Measurements from ENCODE around the gene TYRP1.
"Not testable (repeated sequence)": the region's sequence is repeated elsewhere in the genome, so short reads cannot be mapped to it uniquely, and the experiment has no call there.

TYRP1 gene, protein sequence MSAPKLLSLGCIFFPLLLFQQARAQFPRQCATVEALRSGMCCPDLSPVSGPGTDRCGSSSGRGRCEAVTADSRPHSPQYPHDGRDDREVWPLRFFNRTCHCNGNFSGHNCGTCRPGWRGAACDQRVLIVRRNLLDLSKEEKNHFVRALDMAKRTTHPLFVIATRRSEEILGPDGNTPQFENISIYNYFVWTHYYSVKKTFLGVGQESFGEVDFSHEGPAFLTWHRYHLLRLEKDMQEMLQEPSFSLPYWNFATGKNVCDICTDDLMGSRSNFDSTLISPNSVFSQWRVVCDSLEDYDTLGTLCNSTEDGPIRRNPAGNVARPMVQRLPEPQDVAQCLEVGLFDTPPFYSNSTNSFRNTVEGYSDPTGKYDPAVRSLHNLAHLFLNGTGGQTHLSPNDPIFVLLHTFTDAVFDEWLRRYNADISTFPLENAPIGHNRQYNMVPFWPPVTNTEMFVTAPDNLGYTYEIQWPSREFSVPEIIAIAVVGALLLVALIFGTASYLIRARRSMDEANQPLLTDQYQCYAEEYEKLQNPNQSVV

GRCh38 chr9:12693141-12693540 is at the start of gene TYRP1:
TYRP1 (plus strand) TSS chr9:12693385; CDS start chr9:12693997, 612 bp downstream.
- DNase-seq, result no peak

DNA sequence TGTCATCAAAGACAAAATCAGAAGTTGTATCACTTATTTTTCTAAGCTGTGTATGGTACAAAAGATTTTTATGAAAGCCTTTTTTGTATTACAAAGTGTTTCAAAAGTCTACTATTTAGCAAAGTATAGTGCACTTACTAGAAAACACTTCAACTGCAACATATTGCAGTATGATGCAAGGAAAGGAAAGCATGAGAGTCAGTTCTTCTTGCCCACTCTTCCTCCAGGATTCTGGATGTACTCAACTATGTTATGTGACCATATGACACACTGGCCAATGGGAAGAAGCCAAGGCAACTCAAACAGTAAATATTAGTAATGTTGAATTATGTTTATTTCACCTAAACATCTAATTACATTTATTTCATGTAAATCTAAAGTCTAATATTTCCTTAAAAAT is 49.5 kb upstream of the TYRP1 start:
- no peak for DNase-seq

GRCh38 chr9:12648925-12649324 is 44.3 kb upstream of the TYRP1 start:
- no peak for DNase-seq

DNA sequence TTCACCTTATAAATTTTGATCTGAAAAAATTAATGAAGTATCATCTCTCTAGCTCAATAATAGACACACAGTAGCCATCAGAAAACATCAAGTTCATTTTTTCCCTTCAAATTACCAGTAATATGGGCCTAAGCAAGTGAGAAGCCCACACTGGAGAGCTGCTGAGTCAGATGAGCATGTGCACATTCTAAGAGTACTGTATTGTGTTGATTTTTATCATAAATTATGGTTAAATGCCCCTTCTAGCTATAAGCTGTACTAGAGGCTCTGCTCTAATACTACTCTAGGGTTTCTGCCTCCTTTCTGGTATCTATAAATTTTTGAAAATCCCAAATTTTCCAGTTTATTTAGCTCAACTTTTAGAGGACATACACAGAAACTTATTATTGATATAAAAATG is 42.1 kb upstream of the TYRP1 start:
- DNase-seq, result no peak

GRCh38 chr9:12652973-12653372 is 40.2 kb upstream of the TYRP1 start:
- no peak for DNase-seq

- DNase-seq, result no peak
Observed at GRCh38 chr9:12656803-12657202, 36.4 kb upstream of the TYRP1 start.

DNA sequence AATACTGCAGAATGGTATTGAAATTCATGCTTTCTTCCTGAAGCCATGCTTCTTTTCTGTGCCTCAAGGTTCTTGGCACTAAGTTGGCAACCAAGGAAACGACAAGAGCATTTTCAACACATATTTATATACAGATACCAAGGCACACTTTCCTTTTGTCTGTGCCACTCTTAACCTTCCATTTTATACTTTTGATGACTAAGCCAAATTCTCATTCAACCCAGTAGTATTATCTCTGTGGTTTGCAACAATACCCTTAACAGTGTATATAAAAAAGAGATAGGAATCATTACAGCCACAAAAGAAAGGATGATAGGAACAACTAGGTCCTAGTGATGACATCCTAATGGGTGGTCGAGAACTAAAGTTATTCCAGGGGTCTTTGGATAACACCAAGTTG is 36.0 kb upstream of the TYRP1 start:
- DNase-seq, result no peak

DNA sequence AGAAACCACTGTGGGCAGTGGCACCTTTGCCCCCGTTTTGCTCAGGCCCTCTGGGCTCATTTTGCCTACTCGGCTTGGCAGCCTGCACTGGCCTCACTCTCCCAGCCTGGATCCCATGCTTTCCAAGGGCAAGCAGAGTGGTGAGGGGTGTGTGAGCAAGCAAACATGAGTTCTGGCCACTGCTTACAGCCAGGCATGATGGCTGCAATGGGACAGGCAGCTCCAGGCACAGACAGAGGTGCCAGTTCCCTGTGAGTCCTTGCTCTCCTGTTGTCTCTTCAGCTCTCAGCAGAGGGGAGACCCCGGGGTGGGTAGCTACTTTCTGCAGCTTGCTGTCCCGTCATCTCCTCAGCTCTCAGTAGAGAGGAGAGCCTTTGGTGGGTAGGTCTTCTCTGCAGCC is 35.2 kb upstream of the TYRP1 start:
- no peak for DNase-seq

DNA sequence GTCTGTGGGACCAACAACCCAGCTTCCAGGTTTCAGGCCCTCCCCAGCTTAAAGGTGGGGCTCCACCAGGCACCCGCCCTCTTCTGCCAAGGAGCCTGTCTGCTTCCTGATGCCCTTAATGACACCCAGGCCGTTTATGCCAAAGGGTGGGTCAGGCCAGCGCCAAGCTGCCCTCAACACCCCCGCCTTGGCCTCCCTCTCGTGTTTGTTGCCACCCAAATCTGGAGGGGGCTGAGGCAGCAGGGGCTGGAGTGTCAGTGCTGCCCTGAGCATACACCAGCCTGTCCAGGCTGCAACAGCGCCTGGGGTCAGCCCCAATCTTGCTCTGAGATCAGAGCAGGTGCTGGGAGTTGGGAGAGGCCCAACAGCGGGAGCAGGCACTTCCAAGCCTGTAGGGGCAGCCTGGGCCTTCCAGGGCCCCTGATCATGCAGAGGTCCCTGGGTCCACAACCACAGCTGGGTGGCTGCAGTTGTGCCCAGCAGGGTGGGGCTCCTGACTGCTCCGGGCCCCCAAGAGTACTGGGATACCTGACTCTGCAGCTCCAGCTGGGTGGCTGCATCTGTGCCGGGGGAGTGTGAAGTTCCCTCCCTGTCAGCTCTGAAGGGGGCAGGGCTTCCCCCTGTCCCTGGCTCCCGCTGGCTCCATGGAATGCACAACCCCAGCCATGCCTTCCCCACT is 34.5 kb upstream of the TYRP1 start:
- no peak for DNase-seq

DNA sequence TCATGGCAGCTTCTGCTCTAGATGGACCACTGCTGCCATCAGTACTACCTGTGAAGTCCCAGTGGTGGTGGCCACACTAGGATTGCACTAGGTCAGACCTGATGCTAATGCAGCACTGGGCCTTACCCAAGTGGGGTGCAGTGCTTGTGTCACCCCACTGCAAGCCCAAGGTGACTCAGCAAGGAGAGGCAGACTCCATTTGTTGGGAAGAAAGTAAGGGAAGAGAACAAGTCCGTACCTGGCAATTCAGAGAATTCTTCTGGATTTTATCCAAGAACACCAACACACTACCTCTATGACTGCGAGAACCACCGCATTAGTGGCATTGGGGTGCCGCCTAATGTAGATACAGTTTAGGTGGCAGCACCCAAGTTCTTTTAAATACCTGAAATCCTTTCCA is 34.0 kb upstream of the TYRP1 start:
- no peak for DNase-seq

GRCh38 chr9:12666813-12667212 is 26.4 kb upstream of the TYRP1 start:
- peak; percentile 11 for DNase-seq

GRCh38 chr9:12667892-12668291 is 25.3 kb upstream of the TYRP1 start:
- no peak for DNase-seq

- DNase-seq, result no peak
Observed at GRCh38 chr9:12670006-12670405, 23.2 kb upstream of the TYRP1 start.

DNA sequence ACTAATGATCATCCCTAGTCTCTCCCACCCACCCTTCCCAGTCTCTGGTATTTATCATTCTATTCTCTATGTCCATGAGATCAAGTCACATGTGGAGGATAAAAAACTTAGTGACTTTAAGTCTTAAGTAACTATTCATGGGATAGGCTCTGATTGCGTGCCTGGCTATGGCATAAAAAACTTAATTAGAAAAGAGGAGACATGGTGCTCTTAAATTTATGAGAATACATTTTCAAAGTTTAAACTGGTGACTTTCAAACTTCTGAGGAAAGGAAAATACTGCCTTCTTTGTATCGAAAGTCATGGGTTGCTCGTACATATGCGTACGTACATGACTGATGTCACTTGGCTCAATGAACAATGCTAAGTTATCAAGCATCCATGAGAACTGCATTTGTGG is 18.2 kb upstream of the TYRP1 start:
- DNase-seq, result no peak

DNA sequence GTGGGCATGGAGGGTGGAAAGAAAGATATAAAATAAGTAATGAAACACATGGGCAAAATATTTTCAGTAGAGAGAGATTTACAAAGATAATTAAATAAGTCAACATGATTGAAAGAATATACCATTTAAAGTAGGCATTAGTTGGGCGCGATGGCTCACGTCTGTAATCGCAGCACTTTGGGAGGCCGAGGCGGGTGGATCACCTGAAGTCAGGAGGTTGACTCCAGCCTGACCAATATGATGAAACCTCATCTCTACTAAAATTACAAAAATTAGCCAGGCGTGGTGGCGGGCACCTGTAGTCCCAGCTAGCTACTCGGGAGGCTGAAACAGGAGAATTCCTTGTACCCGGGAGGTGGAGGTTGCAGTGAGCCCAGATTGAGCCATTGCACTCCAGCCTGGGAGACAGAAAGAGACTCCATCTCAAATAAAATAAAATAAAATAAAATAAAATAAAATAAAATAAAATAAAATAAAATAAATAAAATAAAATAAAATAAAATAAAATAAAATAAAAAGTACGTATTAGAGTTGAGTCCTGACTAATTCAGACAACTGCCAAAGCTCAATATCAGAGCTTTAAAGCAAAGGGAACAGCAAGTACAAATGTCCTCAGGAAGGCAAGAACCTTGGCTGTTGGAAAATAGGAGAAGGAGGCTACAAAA is 15.6 kb upstream of the TYRP1 start:
- not testable (repeated sequence) for DNase-seq

GRCh38 chr9:12680341-12680740 is 12.8 kb upstream of the TYRP1 start:
- peak; percentile 82 for DNase-seq

GRCh38 chr9:12680757-12681156 is 12.4 kb upstream of the TYRP1 start:
- DNase-seq, result no peak

DNA sequence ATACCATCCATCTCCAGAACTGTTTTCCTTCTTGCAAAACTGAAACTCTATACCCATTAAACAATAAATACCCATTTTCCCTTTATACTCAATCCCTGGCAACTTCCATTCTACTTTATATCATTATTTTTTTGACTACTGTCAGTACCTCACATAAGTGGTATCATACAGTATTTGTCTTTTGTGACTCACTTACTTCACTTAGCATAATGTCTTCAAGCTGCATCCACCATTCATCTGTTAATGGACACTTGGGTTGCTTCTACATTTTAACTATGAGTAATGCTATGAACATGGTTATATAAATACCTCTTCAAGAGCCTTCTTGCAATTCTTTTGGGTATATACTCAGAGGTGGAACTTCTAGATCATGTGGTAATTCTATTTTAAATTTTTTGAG is 11.6 kb upstream of the TYRP1 start:
- DNase-seq, result peak; percentile 63

GRCh38 chr9:12684974-12685373 is 8.2 kb upstream of the TYRP1 start:
- peak; percentile 54 for DNase-seq

DNA sequence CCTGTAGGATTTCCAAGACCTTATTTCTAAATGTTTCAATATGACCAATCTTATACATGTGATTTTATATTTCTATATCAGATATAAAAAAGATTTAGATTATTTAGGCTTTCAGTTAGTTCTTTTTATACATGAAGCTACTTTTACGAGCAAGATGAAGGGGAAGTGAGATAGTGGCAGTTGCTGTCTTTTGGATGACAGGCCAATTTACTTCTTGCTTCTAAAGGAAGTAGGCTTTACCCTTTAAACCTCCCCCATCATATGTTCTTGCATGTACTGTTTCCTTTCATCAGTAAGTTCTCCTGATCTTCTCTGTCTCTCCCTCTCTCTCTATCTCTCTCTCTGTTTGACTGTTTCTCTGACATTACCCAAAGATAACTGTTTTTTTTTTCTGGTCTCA is 4.0 kb upstream of the TYRP1 start:
- DNase-seq, result no peak

DNA sequence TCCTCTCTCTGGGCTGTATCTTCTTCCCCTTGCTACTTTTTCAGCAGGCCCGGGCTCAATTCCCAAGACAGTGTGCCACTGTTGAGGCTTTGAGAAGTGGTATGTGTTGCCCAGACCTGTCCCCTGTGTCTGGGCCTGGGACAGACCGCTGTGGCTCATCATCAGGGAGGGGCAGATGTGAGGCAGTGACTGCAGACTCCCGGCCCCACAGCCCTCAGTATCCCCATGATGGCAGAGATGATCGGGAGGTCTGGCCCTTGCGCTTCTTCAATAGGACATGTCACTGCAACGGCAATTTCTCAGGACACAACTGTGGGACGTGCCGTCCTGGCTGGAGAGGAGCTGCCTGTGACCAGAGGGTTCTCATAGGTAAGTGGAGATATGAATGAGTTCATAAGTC is 828 bp downstream of the TYRP1 start:
- no peak for DNase-seq

DNA sequence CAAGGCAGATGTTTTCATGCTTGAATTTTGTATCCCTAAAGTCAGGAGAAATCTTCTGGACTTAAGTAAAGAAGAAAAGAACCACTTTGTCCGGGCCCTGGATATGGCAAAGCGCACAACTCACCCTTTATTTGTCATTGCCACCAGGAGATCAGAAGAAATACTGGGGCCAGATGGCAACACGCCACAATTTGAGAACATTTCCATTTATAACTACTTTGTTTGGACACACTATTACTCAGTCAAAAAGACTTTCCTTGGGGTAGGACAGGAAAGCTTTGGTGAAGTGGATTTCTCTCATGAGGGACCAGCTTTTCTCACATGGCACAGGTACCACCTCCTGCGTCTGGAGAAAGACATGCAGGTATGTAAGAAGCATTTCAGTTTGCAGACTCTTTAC is 2.3 kb downstream of the TYRP1 start:
- no peak for DNase-seq

DNA sequence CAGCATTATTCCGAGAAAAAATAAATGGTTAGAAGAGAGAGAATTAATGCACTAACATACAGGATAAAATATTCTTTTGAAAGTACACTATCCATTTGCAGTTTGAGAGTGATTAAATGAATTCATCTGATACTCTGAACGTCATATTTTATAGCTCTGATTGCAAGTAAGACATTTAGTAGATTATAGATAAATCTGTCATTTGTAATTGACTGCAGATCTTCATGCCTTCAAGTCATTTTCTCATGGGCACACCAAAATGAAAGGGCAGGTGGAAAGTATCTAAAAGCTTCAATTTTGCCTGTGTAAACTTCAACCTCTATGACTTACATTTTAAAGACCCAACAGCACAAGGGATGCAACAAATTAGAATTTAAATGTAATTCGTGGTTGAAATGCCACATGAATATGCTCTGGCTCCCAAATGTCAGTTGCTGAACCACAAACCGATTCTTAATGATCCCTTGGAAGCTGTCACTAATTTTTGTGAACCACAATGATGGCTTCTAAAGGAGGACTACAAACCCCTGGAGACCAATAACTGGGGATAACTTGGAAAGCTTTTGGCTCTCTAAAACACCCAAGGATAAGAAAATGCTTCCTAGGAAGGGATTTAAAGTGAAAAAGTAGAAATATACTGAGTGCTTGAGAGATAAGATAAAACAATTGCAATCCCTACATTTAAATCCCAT is 3.9 kb downstream of the TYRP1 start:
- DNase-seq, result no peak

Measured in EL (cell line).